K562 (cell line): ENCODE measurements around the gene VWA2. TPM values are rescaled to one million over a fixed set of nuclear protein-coding genes. Genes with fewer than 3 reads are reported as not detected.

Experiments
- ATAC-seq: fragments of 200-7000 bp; cut with Tn5 transposase; 3 replicates; pipeline ENCODE4 v1.9.1; 2020; ENCODE audit warnings: moderate library complexity
- BruUV-seq: library from RNA; stranded (reverse); fragments of 400-500 nt; replicated peaks from 2 replicates; lab custom pipeline; 2021; lab: Mats Ljungman, UMichigan
- CTCF ChIA-PET: fragments of 300-600 bp; formaldehyde crosslinking; extraction: SDS; loops from one replicate; lab custom pipeline; 2021; ENCODE audit warnings: low intra/inter-chr PET ratio; lab: Yijun Ruan, JAX
- POLR2A ChIA-PET: fragments of 300-600, 350-650 bp; sonication (Branson Sonifier 250); formaldehyde crosslinking; extraction: SDS; loops from one replicate; lab custom pipeline; 2021; ENCODE audit warnings: antibody characterized with exemption, inconsistent platforms; lab: Yijun Ruan, JAX
- DNase-seq, 4 experiments: peaks; one replicate each; pipeline versions ENCODE4 v3.0.0 to v3.0.0-alpha.2; 2011 to 2018; ENCODE audit warnings: low spot score in 3 of 4, mixed read lengths in 3 of 4; ENCODE audit errors: extremely low read depth in 1 of 4
- FAIRE-seq: peaks from 2 replicates; lab custom pipeline; 2011; peaks lifted over from hg19 to GRCh38; lab: Jason Lieb, UNC
- H2AFZ ChIP-seq: 2 replicates; pipeline ENCODE4 v1.6.0; 2011; ENCODE audit warnings: low read depth, low read length, control low read depth, inconsistent platforms
- H3K27ac ChIP-seq: fragments of 200-600 bp; 3 replicates; pipeline ENCODE4 v1.8.0; 2011; ENCODE audit warnings: low read depth, mild to moderate bottlenecking, control low read depth, inconsistent platforms, low read length, moderate library complexity, mixed read lengths; ENCODE audit errors: extremely low read depth
- H3K27me3 ChIP-seq, 2 experiments: fragments of 300-600 bp in 1 of 2; 2 replicates in 1 of 2; 3 replicates in 1 of 2; pipeline versions ENCODE4 v1.6.0 to v1.8.0; 2011; ENCODE audit warnings: inconsistent platforms in 2 of 2, low read length in 2 of 2, mild to moderate bottlenecking in 1 of 2, mixed read lengths in 1 of 2, moderate library complexity in 1 of 2; ENCODE audit not compliant: control insufficient read depth in 2 of 2, insufficient read depth in 2 of 2
- H3K36me3 ChIP-seq: fragments of 300-600 bp; 3 replicates; pipeline ENCODE4 v1.8.0; 2011; ENCODE audit warnings: mild to moderate bottlenecking, low read length, inconsistent platforms; ENCODE audit not compliant: control insufficient read depth, insufficient read depth
- H3K4me1 ChIP-seq, 2 experiments: fragments of 200-600 bp in 1 of 2; replicated peaks in 1 of 2; 2 replicates in 1 of 2; 3 replicates in 1 of 2; pipeline versions ENCODE4 v1.5.1 to v1.8.0; 2011; ENCODE audit warnings: inconsistent platforms in 2 of 2, low read length in 2 of 2, mild to moderate bottlenecking in 1 of 2, mixed read lengths in 1 of 2, moderate library complexity in 1 of 2; ENCODE audit not compliant: control insufficient read depth in 2 of 2, insufficient read depth in 2 of 2
- H3K4me2 ChIP-seq: 2 replicates; pipeline ENCODE4 v1.6.1; 2011; ENCODE audit warnings: low read length, control low read depth, inconsistent platforms, mixed read lengths; ENCODE audit not compliant: insufficient read depth
- H3K4me3 ChIP-seq: fragments of 200-600 bp; sonication (generic), shearing (Covaris generic); 2 replicates; pipeline ENCODE4 v1.5.1; 2016; ENCODE audit warnings: control low read depth, inconsistent platforms
- H3K79me2 ChIP-seq: fragments of 200-600 bp; 3 replicates; pipeline ENCODE4 v1.8.0; 2011; ENCODE audit warnings: low read length, inconsistent platforms; ENCODE audit not compliant: control insufficient read depth, insufficient read depth
- H3K9ac ChIP-seq, 2 experiments: 2 replicates each; pipeline versions ENCODE4 v1.6.0 to v1.6.1; 2011; ENCODE audit warnings: low read depth in 2 of 2, low read length in 2 of 2, control low read depth in 1 of 2, inconsistent platforms in 1 of 2, mild to moderate bottlenecking in 1 of 2, mixed read lengths in 1 of 2; ENCODE audit not compliant: insufficient read depth in 1 of 2
- H3K9me1 ChIP-seq: one replicate; pipeline ENCODE4 v1.6.0; 2011; ENCODE audit warnings: inconsistent platforms, mild to moderate bottlenecking, low read length, moderate library complexity; ENCODE audit not compliant: control insufficient read depth, insufficient read depth
- H3K9me3 ChIP-seq: replicated peaks from 2 replicates; pipeline ENCODE4 v1.5.1; 2011; ENCODE audit warnings: low read depth, low read length, inconsistent platforms; ENCODE audit not compliant: control insufficient read depth, insufficient read depth
- H4K20me1 ChIP-seq: replicated peaks from 2 replicates; pipeline ENCODE4 v1.6.1; 2011; ENCODE audit warnings: low read length, inconsistent platforms, mixed read lengths; ENCODE audit not compliant: control insufficient read depth, insufficient read depth
- EGR1 ChIP-seq: fragments of 450-650 bp; conservative IDR thresholded peaks from 2 replicates; pipeline ENCODE4 v1.6.1; 2017; ENCODE audit warnings: mild to moderate bottlenecking
- FOXP1 ChIP-seq: sonication (generic); formaldehyde crosslinking; IDR thresholded peaks from 2 replicates; pipeline ENCODE4 v1.8.0; 2022; ENCODE audit warnings: mild to moderate bottlenecking, missing genetic modification reagents
- MYBL2 ChIP-seq, 2 experiments: fragments of 450-650 bp in 1 of 2; sonication (generic) in 1 of 2; formaldehyde crosslinking in 1 of 2; IDR thresholded peaks; 2 replicates each; pipeline versions ENCODE4 v1.6.1 to v1.8.1; 2017 to 2022; ENCODE audit warnings: borderline replicate concordance in 1 of 2, inconsistent platforms in 1 of 2, low read depth in 1 of 2, mild to moderate bottlenecking in 1 of 2, missing genetic modification reagents in 1 of 2, moderate library complexity in 1 of 2
- NR1H2 ChIP-seq: sonication (generic); formaldehyde crosslinking; IDR thresholded peaks from 2 replicates; pipeline ENCODE4 v1.4.0; 2020; ENCODE audit warnings: mild to moderate bottlenecking, missing genetic modification reagents
- RAD51 ChIP-seq: fragments of 450-650 bp; IDR thresholded peaks from 2 replicates; pipeline ENCODE4 v1.7.1; 2016; ENCODE audit warnings: low read depth, mild to moderate bottlenecking, borderline replicate concordance
- SIRT6 ChIP-seq: IDR thresholded peaks from one replicate; pipeline ENCODE4 v1.6.1; 2012; ENCODE audit warnings: low read depth, mild to moderate bottlenecking, control low read depth, inconsistent platforms, low read length, moderate library complexity
- SRF ChIP-seq, 2 experiments: fragments of 250-450, 450-650 bp in 1 of 2; sonication (Bioruptor Pico) in 1 of 2; sonication (generic) in 1 of 2; formaldehyde crosslinking; IDR thresholded peaks; 2 replicates each; pipeline versions ENCODE4 v1.5.0 to v1.5.1; 2020 to 2022; ENCODE audit warnings: mild to moderate bottlenecking in 1 of 2, missing genetic modification reagents in 1 of 2
- ZNF165 ChIP-seq: fragments of 250-450 bp; sonication (Bioruptor Pico); IDR thresholded peaks from 2 replicates; pipeline ENCODE4 v1.4.0; 2020; ENCODE audit warnings: borderline replicate concordance
- ZNF24 ChIP-seq: fragments of 450-650 bp; IDR thresholded peaks from 2 replicates; pipeline ENCODE4 v1.6.1; 2016
- ZNF778 ChIP-seq: fragments of 450-650 bp; formaldehyde crosslinking; IDR thresholded peaks from 2 replicates; pipeline ENCODE4 v1.4.0; 2020; ENCODE audit warnings: mild to moderate bottlenecking, moderate library complexity
- WGBS: fragments of 100-300 bp; shearing (Covaris generic); methylation state at CpG from one replicate; pipeline ENCODE4 v1.1.6; 2016; ENCODE audit warnings: low coverage, mixed read lengths; ENCODE audit not compliant: insufficient coverage; ENCODE audit errors: missing lambda C conversion rate; 5-methylcytosine and 5-hydroxymethylcytosine counted together
- in situ Hi-C: fragments of 300-500 bp; cut with MboI; formaldehyde crosslinking; loops from 4 replicates; pipeline ENCODE4 v1.15.0; 2018; ENCODE audit warnings: inconsistent platforms, mixed read lengths
- intact Hi-C: fragments of 100-400 bp; cut with micrococcal nuclease; formaldehyde crosslinking; loops from 2 replicates; pipeline ENCODE4 v1.14.2; 2022
- polyA plus RNA-seq, 8 experiments: library from polyadenylated mRNA; depleted of rRNA in 4 of 8; stranded (reverse) in 5 of 8; unstranded in 3 of 8; fragments of >200 nt; fragmentation: Nextera tagmentation in 2 of 8; fragmentation: Illumina TruSeq in 1 of 8; extraction: Ambion mirVana in 2 of 8; extraction: Trizol in 1 of 8; gene quantifications; 2 replicates each; pipeline versions ENCODE4 v1.2.1 to v1.2.3, GENCODE V29; 2011 to 2014; ENCODE audit warnings: inconsistent platforms in 1 of 8, missing spikeins in 1 of 8
- total RNA-seq, 7 experiments: library from RNA; depleted of rRNA in 6 of 7; stranded (reverse); fragments of >200 nt in 6 of 7; fragmentation: Illumina TruSeq in 2 of 7; extraction: Trizol in 2 of 7; gene quantifications; 2 replicates each; pipeline versions ENCODE4 v1.2.1 to v1.2.3, GENCODE V29; 2011 to 2021; ENCODE audit warnings: low replicate concordance in 1 of 7
- TF ChIP-seq, protein P1 (sequence below): fragments of 250-450 bp; sonication (Bioruptor Pico); IDR thresholded peaks from 2 replicates; pipeline ENCODE4 v1.6.1; 2021; ENCODE audit warnings: mild to moderate bottlenecking
- TF ChIP-seq, protein P2 (sequence below): sonication (generic); formaldehyde crosslinking; IDR thresholded peaks from 2 replicates; pipeline ENCODE4 v1.8.1; 2023; ENCODE audit warnings: mild to moderate bottlenecking, missing genetic modification reagents, moderate library complexity

VWA2 gene
- total and polyA plus RNA-seq, 9 of the 15 experiments (the other 6 are each of a cell fraction or from before 2014, with no cell fraction given), result not detected

- Histone ChIP-seq H3K9me1 (no peaks in the 10 kb centered on the region), H3K36me3 (no peaks in the 10 kb centered on the region), H3K4me3 (no peak overlapping the region), H3K9ac (no peak overlapping the region), H3K27me3 (peaks cover 0 to 42% of the 10 kb centered on the region in 2 experiments; a peak in 3 of 5 replicates), H3K27ac (no peak overlapping the region), H3K79me2 (no peaks in the 10 kb centered on the region), H3K4me1 (peaks cover 0 to 6% of the 10 kb centered on the region in 2 experiments; a peak in 2 of 5 replicates), H2AFZ (no peak overlapping the region), H4K20me1 (no peaks in the 10 kb centered on the region), H3K9me3 (no peaks in the 10 kb centered on the region), H3K4me2 (no peak overlapping the region)
- intact Hi-C loops (no loop called here), in situ Hi-C loops (no loop called here)
- no TSS peak for BruUV-seq
- FAIRE-seq (no peak), DNase-seq (no peak), ATAC-seq (no peak)
- POLR2A ChIA-PET, result no interaction called here
- CTCF ChIA-PET, result no interaction called here
- 2% methylated on average over 13 of the region's 16 CpGs for WGBS
- TF ChIP-seq MYBL2 (IDR thresholded peaks at IDR 0.05; ENCODE audit: low read depth), result no peak
- TF ChIP-seq MYBL2 (CRISPR knock-in tag; IDR thresholded peaks at IDR 0.05; ENCODE audit: borderline replicate concordance), result no peak
- no peak for TF ChIP-seq ZNF778
- TF ChIP-seq, protein P1, sequence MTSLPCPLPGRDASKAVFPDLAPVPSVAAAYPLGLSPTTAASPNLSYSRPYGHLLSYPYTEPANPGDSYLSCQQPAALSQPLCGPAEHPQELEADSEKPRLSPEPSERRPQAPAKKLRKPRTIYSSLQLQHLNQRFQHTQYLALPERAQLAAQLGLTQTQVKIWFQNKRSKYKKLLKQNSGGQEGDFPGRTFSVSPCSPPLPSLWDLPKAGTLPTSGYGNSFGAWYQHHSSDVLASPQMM (CRISPR knock-in tag), result no peak
- no peak for TF ChIP-seq EGR1
- TF ChIP-seq FOXP1 (CRISPR knock-in tag), result no peak
- no peak for TF ChIP-seq NR1H2 (CRISPR knock-in tag)
- TF ChIP-seq SIRT6, result no peak
- no peak for TF ChIP-seq ZNF24
- TF ChIP-seq SRF (CRISPR knock-in tag; IDR thresholded peaks at IDR 0.05), result no peak
- TF ChIP-seq, protein P2, sequence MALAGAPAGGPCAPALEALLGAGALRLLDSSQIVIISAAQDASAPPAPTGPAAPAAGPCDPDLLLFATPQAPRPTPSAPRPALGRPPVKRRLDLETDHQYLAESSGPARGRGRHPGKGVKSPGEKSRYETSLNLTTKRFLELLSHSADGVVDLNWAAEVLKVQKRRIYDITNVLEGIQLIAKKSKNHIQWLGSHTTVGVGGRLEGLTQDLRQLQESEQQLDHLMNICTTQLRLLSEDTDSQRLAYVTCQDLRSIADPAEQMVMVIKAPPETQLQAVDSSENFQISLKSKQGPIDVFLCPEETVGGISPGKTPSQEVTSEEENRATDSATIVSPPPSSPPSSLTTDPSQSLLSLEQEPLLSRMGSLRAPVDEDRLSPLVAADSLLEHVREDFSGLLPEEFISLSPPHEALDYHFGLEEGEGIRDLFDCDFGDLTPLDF (CRISPR knock-in tag), result no peak
- no peak for TF ChIP-seq RAD51
- TF ChIP-seq ZNF165 (CRISPR knock-in tag), result no peak
These were observed 50.0 kb downstream of the VWA2 start for GRCh38 chr10:114289096-114289436.
